HepG2 (cell line): Measurements from ENCODE around the gene RHOC. TPM values are rescaled to one million over a fixed set of nuclear protein-coding genes. Genes with fewer than 3 reads are reported as not detected.

Source experiments
- MAF1 ChIP-seq: sonication (generic); formaldehyde crosslinking; IDR thresholded peaks from 2 replicates; pipeline ENCODE4 v1.5.0; 2020; ENCODE audit warnings: missing genetic modification reagents, borderline replicate concordance
- REXO4 ChIP-seq: sonication (generic); formaldehyde crosslinking; IDR thresholded peaks from 2 replicates; pipeline ENCODE4 v1.8.0; 2022; ENCODE audit warnings: missing genetic modification reagents, mild to moderate bottlenecking, borderline replicate concordance
- RFX1 ChIP-seq: fragments of 450-650 bp; IDR thresholded peaks from 2 replicates; pipeline ENCODE4 v1.6.1; 2017
- ZNF616 ChIP-seq: sonication (generic); formaldehyde crosslinking; IDR thresholded peaks from 2 replicates; pipeline ENCODE4 v1.5.0; 2020; ENCODE audit warnings: low read depth, mild to moderate bottlenecking, missing genetic modification reagents
- polyA plus RNA-seq, 8 experiments: library from polyadenylated mRNA; depleted of rRNA in 3 of 8; stranded (reverse) in 7 of 8; unstranded in 1 of 8; fragments of >200 nt; fragmentation: Illumina TruSeq in 4 of 8; extraction: Trizol in 4 of 8; gene quantifications; 2 replicates each; pipeline versions ENCODE4 v1.2.1 to v1.2.3, GENCODE V29; 2011 to 2016; ENCODE audit warnings: low read depth in 4 of 8, missing spikeins in 1 of 8, mixed read lengths in 1 of 8; ENCODE audit not compliant: insufficient read depth in 1 of 8
- total RNA-seq, 5 experiments: library from RNA; depleted of rRNA; stranded (reverse); fragments of >200 nt; fragmentation: Illumina TruSeq; extraction: Trizol; gene quantifications; 2 replicates each; pipeline ENCODE4 v1.2.3, GENCODE V29; 2016; ENCODE audit warnings: low read depth in 1 of 5
- TF ChIP-seq, protein P1 (sequence below): sonication (generic); formaldehyde crosslinking; IDR thresholded peaks from 2 replicates; pipeline ENCODE4 v1.8.0; 2022; ENCODE audit warnings: missing genetic modification reagents, mild to moderate bottlenecking, inconsistent platforms, borderline replicate concordance
- TF ChIP-seq, protein P2 (sequence below): sonication (generic); formaldehyde crosslinking; IDR thresholded peaks from 2 replicates; pipeline ENCODE4 v1.4.0; 2020; ENCODE audit warnings: missing genetic modification reagents, borderline replicate concordance
- TF ChIP-seq, protein P3 (sequence below): sonication (generic); formaldehyde crosslinking; IDR thresholded peaks from 2 replicates; pipeline ENCODE4 v1.5.0; 2020; ENCODE audit warnings: missing genetic modification reagents, mild to moderate bottlenecking, borderline replicate concordance
- TF ChIP-seq, protein P4 (sequence below): sonication (generic); formaldehyde crosslinking; IDR thresholded peaks from 2 replicates; pipeline ENCODE4 v1.4.0; 2020; ENCODE audit warnings: missing genetic modification reagents, mild to moderate bottlenecking, borderline replicate concordance
- TF ChIP-seq, protein P5 (sequence below): sonication (generic); formaldehyde crosslinking; IDR thresholded peaks from 2 replicates; pipeline ENCODE4 v1.5.0; 2020; ENCODE audit warnings: mild to moderate bottlenecking, missing genetic modification reagents

Gene RHOC
- total and polyA plus RNA-seq, 2 of the 13 experiments (the other 11 are each of a cell fraction or from before 2014, with no cell fraction given), result 64.3 to 182 TPM

DNA sequence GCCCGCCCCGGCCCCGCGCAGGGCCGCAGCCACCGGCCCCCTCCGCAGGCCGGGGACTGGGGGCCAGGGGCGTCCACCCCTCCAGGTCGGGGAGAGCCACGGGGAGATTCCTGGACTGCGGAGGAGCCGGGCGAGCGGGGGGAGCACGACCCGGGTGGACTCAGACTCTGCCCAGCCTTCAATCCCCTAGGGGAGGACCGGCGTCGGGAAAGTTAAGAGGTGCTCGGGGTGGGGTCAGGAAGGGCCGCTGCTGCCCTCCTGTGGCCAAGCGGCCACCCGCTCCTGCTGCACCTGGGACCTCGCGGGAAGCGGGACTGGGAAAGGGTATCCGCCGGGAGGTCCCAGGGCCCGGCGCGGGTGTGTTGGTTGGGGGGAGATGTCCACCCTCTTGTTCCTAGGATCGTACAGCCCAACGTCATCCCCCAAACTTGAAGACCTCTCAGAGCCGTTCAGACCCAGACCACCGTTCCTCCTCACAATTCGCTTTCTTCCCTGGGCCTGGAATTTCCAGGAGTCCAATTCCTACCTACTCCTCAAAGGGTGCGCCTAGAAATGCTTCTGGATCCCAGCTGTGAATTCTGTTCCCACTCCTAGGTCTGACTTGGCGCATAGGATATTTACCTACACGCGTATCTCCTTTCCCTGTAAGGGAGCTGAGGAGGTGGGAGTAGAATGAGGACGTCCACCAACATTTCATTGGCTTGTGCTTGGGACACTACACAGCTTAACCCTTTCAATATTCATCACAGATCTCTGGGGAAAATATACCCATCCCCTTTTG is 484 bp upstream of the RHOC start (continued):
- TF ChIP-seq, protein P1, sequence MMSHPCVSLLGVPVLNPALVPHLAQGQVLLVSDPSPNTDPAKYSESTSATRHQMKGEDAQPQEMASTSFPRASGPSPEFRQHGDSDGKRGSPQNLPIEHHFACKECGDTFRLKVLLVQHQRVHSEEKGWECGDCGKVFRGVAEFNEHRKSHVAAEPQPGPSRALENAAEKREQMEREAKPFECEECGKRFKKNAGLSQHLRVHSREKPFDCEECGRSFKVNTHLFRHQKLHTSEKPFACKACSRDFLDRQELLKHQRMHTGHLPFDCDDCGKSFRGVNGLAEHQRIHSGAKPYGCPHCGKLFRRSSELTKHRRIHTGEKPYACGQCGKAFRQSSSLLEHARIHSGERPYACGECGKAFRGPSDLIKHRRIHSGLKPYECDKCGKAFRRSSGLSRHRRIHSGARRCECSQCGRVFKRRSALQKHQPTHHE (CRISPR knock-in tag), result no peak
- TF ChIP-seq MAF1 (CRISPR knock-in tag) (no peak), RFX1 (no peak), REXO4 (CRISPR knock-in tag) (no peak), ZNF616 (no peak)
- TF ChIP-seq, protein P2, sequence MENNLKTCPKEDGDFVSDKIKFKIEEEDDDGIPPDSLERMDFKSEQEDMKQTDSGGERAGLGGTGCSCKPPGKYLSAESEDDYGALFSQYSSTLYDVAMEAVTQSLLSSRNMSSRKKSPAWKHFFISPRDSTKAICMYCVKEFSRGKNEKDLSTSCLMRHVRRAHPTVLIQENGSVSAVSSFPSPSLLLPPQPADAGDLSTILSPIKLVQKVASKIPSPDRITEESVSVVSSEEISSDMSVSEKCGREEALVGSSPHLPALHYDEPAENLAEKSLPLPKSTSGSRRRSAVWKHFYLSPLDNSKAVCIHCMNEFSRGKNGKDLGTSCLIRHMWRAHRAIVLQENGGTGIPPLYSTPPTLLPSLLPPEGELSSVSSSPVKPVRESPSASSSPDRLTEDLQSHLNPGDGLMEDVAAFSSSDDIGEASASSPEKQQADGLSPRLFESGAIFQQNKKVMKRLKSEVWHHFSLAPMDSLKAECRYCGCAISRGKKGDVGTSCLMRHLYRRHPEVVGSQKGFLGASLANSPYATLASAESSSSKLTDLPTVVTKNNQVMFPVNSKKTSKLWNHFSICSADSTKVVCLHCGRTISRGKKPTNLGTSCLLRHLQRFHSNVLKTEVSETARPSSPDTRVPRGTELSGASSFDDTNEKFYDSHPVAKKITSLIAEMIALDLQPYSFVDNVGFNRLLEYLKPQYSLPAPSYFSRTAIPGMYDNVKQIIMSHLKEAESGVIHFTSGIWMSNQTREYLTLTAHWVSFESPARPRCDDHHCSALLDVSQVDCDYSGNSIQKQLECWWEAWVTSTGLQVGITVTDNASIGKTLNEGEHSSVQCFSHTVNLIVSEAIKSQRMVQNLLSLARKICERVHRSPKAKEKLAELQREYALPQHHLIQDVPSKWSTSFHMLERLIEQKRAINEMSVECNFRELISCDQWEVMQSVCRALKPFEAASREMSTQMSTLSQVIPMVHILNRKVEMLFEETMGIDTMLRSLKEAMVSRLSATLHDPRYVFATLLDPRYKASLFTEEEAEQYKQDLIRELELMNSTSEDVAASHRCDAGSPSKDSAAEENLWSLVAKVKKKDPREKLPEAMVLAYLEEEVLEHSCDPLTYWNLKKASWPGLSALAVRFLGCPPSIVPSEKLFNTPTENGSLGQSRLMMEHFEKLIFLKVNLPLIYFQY (CRISPR knock-in tag), result peak; percentile 31; the same call in 1 of the 2 replicates
- TF ChIP-seq, protein P3, sequence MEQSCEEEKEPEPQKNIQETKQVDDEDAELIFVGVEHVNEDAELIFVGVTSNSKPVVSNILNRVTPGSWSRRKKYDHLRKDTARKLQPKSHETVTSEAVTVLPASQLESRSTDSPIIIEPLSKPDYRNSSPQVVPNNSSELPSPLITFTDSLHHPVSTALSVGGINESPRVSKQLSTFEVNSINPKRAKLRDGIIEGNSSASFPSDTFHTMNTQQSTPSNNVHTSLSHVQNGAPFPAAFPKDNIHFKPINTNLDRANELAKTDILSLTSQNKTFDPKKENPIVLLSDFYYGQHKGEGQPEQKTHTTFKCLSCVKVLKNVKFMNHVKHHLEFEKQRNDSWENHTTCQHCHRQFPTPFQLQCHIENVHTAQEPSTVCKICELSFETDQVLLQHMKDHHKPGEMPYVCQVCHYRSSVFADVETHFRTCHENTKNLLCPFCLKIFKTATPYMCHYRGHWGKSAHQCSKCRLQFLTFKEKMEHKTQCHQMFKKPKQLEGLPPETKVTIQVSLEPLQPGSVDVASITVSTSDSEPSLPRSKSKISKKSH (CRISPR knock-in tag), result no peak
- TF ChIP-seq, protein P4, sequence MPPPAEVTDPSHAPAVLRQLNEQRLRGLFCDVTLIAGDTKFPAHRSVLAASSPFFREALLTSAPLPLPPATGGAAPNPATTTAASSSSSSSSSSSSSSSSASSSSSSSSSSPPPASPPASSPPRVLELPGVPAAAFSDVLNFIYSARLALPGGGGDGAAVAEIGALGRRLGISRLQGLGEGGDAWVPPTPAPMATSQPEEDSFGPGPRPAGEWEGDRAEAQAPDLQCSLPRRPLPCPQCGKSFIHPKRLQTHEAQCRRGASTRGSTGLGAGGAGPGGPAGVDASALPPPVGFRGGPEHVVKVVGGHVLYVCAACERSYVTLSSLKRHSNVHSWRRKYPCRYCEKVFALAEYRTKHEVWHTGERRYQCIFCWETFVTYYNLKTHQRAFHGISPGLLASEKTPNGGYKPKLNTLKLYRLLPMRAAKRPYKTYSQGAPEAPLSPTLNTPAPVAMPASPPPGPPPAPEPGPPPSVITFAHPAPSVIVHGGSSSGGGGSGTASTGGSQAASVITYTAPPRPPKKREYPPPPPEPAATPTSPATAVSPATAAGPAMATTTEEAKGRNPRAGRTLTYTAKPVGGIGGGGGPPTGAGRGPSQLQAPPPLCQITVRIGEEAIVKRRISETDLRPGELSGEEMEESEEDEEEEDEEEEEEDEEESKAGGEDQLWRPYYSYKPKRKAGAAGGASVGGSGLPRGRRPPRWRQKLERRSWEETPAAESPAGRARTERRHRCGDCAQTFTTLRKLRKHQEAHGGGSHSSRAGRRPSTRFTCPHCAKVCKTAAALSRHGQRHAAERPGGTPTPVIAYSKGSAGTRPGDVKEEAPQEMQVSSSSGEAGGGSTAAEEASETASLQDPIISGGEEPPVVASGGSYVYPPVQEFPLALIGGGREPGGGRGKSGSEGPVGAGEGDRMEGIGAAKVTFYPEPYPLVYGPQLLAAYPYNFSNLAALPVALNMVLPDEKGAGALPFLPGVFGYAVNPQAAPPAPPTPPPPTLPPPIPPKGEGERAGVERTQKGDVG (CRISPR knock-in tag), result no peak
- TF ChIP-seq, protein P5, sequence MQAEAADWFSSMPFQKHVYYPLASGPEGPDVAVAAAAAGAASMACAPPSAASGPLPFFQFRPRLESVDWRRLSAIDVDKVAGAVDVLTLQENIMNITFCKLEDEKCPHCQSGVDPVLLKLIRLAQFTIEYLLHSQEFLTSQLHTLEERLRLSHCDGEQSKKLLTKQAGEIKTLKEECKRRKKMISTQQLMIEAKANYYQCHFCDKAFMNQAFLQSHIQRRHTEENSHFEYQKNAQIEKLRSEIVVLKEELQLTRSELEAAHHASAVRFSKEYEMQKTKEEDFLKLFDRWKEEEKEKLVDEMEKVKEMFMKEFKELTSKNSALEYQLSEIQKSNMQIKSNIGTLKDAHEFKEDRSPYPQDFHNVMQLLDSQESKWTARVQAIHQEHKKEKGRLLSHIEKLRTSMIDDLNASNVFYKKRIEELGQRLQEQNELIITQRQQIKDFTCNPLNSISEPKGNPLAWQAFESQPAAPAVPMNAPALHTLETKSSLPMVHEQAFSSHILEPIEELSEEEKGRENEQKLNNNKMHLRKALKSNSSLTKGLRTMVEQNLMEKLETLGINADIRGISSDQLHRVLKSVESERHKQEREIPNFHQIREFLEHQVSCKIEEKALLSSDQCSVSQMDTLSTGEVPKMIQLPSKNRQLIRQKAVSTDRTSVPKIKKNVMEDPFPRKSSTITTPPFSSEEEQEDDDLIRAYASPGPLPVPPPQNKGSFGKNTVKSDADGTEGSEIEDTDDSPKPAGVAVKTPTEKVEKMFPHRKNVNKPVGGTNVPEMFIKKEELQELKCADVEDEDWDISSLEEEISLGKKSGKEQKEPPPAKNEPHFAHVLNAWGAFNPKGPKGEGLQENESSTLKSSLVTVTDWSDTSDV, result 0 out of 2 replicates have a peak, but pooled peaks have one; percentile 28
